SK-N-SH (cell line): ENCODE measurements around the gene AUTS2. TPM values are rescaled to one million over a fixed set of nuclear protein-coding genes. Genes with fewer than 3 reads are reported as not detected.

ENCODE experiments used
- CTCF ChIA-PET: fragments of 300-600, 350-600 bp; formaldehyde crosslinking; extraction: SDS; loops from one replicate; lab custom pipeline; 2021; lab: Yijun Ruan, JAX
- POLR2A ChIA-PET: fragments of 350-600 bp; sonication (Branson Sonifier 250); formaldehyde crosslinking; extraction: SDS; loops from one replicate; lab custom pipeline; 2020; ENCODE audit warnings: antibody characterized with exemption, inconsistent platforms; lab: Yijun Ruan, JAX
- DNase-seq: peaks from one replicate; pipeline ENCODE4 v3.0.0; 2012
- H2AFZ ChIP-seq: fragments of 200-600 bp; sonication (generic); 2 replicates; pipeline ENCODE4 v1.8.1; 2016; ENCODE audit warnings: antibody characterized with exemption, mild to moderate bottlenecking, low read depth
- H3F3A ChIP-seq: fragments of 200-600 bp; sonication (generic); replicated peaks from 2 replicates; pipeline ENCODE3; 2016; ENCODE audit warnings: antibody characterized with exemption, mild to moderate bottlenecking; ENCODE audit not compliant: insufficient read depth
- H3K27ac ChIP-seq, 2 experiments: fragments of 200-500 bp in 1 of 2; fragments of 200-600 bp in 1 of 2; sonication (Bioruptor generic) in 1 of 2; sonication (generic), shearing (Covaris generic) in 1 of 2; 2 replicates each; pipeline versions ENCODE4 v1.5.1 to v1.6.1; 2014 to 2016; ENCODE audit warnings: low read depth in 2 of 2, inconsistent platforms in 1 of 2, low read length in 1 of 2, mild to moderate bottlenecking in 1 of 2, mixed read lengths in 1 of 2
- H3K27me3 ChIP-seq: fragments of 200-600 bp; sonication (generic), shearing (Covaris generic); 2 replicates; pipeline ENCODE4 v1.6.1; 2016; ENCODE audit warnings: mixed run types; ENCODE audit not compliant: insufficient read depth
- H3K36me3 ChIP-seq, 2 experiments: fragments of 200-500 bp in 1 of 2; fragments of 200-600 bp in 1 of 2; sonication (Bioruptor generic) in 1 of 2; sonication (generic) in 1 of 2; replicated peaks in 1 of 2; 2 replicates each; pipeline versions ENCODE3 to v1.5.1; 2014 to 2016; ENCODE audit warnings: low read length in 1 of 2, mild to moderate bottlenecking in 1 of 2; ENCODE audit not compliant: insufficient read depth in 2 of 2, control insufficient read depth in 1 of 2
- H3K4me1 ChIP-seq, 2 experiments: fragments of 200-500 bp in 1 of 2; fragments of 200-600 bp in 1 of 2; sonication (Bioruptor generic) in 1 of 2; sonication (generic), shearing (Covaris generic) in 1 of 2; 2 replicates each; pipeline versions ENCODE4 v1.5.1 to v1.6.1; 2014 to 2016; ENCODE audit warnings: low read depth in 1 of 2, low read length in 1 of 2, mixed run types in 1 of 2; ENCODE audit not compliant: insufficient read depth in 2 of 2, control insufficient read depth in 1 of 2
- H3K4me2 ChIP-seq: fragments of 200-600 bp; sonication (generic), shearing (Covaris generic); 2 replicates; pipeline ENCODE4 v1.6.1; 2017; ENCODE audit warnings: mixed run types
- H3K4me3 ChIP-seq, 2 experiments: fragments of 200-500 bp in 1 of 2; fragments of 200-600 bp in 1 of 2; sonication (Bioruptor generic) in 1 of 2; sonication (generic), shearing (Covaris generic) in 1 of 2; 2 replicates each; pipeline versions ENCODE4 v1.5.1 to v1.8.1; 2014 to 2016; ENCODE audit warnings: low read depth in 2 of 2, inconsistent platforms in 1 of 2, low read length in 1 of 2, mild to moderate bottlenecking in 1 of 2, mixed read lengths in 1 of 2, moderate library complexity in 1 of 2
- H3K79me2 ChIP-seq: fragments of 200-600 bp; sonication (generic); 2 replicates; pipeline ENCODE4 v1.8.1; 2017; ENCODE audit warnings: mild to moderate bottlenecking; ENCODE audit not compliant: insufficient read depth
- H3K9ac ChIP-seq: fragments of 200-600 bp; sonication (generic); 2 replicates; pipeline ENCODE4 v1.6.1; 2017; ENCODE audit warnings: mixed run types
- H3K9me2 ChIP-seq: fragments of 200-600 bp; sonication (generic); 2 replicates; pipeline ENCODE4 v1.6.1; 2017; ENCODE audit warnings: mixed run types
- H3K9me3 ChIP-seq: fragments of 200-600 bp; sonication (generic); 2 replicates; pipeline ENCODE4 v1.6.1; 2017; ENCODE audit warnings: mixed run types, mild to moderate bottlenecking, moderate library complexity
- H4K20me1 ChIP-seq: fragments of 200-600 bp; sonication (generic); 2 replicates; pipeline ENCODE4 v1.6.1; 2017; ENCODE audit warnings: mild to moderate bottlenecking, mixed run types; ENCODE audit not compliant: insufficient read depth
- CTCF ChIP-seq: fragments of 200-600 bp; sonication (generic); IDR thresholded peaks from 2 replicates; pipeline ENCODE4 v1.6.1; 2017; ENCODE audit warnings: antibody characterized with exemption, mild to moderate bottlenecking, moderate library complexity
- ELF1 ChIP-seq: IDR thresholded peaks from 2 replicates; pipeline ENCODE4 v1.4.0; 2012
- EP300 ChIP-seq, 2 experiments: IDR thresholded peaks; 2 replicates each; pipeline versions ENCODE4 v1.4.0 to v1.6.1; 2012; ENCODE audit warnings: borderline replicate concordance in 1 of 2, low read depth in 1 of 2, low read length in 1 of 2
- FOSL2 ChIP-seq: IDR thresholded peaks from 2 replicates; pipeline ENCODE4 v1.4.0; 2012; ENCODE audit warnings: low read depth, mild to moderate bottlenecking, moderate library complexity, borderline replicate concordance
- GABPA ChIP-seq: IDR thresholded peaks from 2 replicates; pipeline ENCODE4 v1.4.0; 2012; ENCODE audit warnings: low read depth, mild to moderate bottlenecking
- GATA2 ChIP-seq: sonication (generic); formaldehyde crosslinking; IDR thresholded peaks from 2 replicates; pipeline ENCODE4 v1.5.0; 2020; ENCODE audit warnings: mild to moderate bottlenecking, missing genetic modification reagents
- MXI1 ChIP-seq: IDR thresholded peaks from 2 replicates; pipeline ENCODE4 v1.6.1; 2012; ENCODE audit warnings: mild to moderate bottlenecking, low read depth, low read length, improper control_type of control experiment
- NRF1 ChIP-seq: IDR thresholded peaks from 2 replicates; pipeline ENCODE4 v1.6.1; 2012; ENCODE audit warnings: low read depth, mild to moderate bottlenecking, low read length
- POLR2AphosphoS5 ChIP-seq: IDR thresholded peaks from 2 replicates; pipeline ENCODE4 v1.6.1; 2012; ENCODE audit warnings: low read depth, low read length
- RAD21 ChIP-seq: IDR thresholded peaks from 2 replicates; pipeline ENCODE4 v1.6.1; 2012; ENCODE audit warnings: mild to moderate bottlenecking, low read length
- REST ChIP-seq: IDR thresholded peaks from 2 replicates; pipeline ENCODE4 v1.6.1; 2012; ENCODE audit warnings: mild to moderate bottlenecking, low read depth, low read length, moderate library complexity
- RFX5 ChIP-seq: IDR thresholded peaks from 2 replicates; pipeline ENCODE4 v1.6.1; 2012; ENCODE audit warnings: mild to moderate bottlenecking, improper control_type of control experiment, low read length
- SIN3A ChIP-seq: IDR thresholded peaks from 2 replicates; pipeline ENCODE4 v1.6.1; 2012; ENCODE audit warnings: low read depth, mild to moderate bottlenecking, low read length, moderate library complexity, borderline replicate concordance
- SMC3 ChIP-seq: IDR thresholded peaks from 2 replicates; pipeline ENCODE4 v1.6.1; 2012; ENCODE audit warnings: low read depth, low read length, improper control_type of control experiment
- TCF12 ChIP-seq: IDR thresholded peaks from 2 replicates; pipeline ENCODE4 v1.4.0; 2012
- USF1 ChIP-seq: IDR thresholded peaks from 2 replicates; pipeline ENCODE4 v1.4.0; 2012; ENCODE audit warnings: low read depth, borderline replicate concordance
- YY1 ChIP-seq: IDR thresholded peaks from 2 replicates; pipeline ENCODE4 v1.4.0; 2012; ENCODE audit warnings: low read depth, mild to moderate bottlenecking
- WGBS: methylation state at CpG from one replicate; pipeline ENCODE4 v1.1.6; 2017; ENCODE audit warnings: low lambda C conversion rate; 5-methylcytosine and 5-hydroxymethylcytosine counted together
- polyA plus RNA-seq, 3 experiments: library from polyadenylated mRNA; depleted of rRNA; stranded (reverse); fragments of >200 nt; gene quantifications; 2 replicates each; pipeline ENCODE4 v1.2.3, GENCODE V29; 2012

The AUTS2 gene
- polyA plus RNA-seq, 1 of the 3 experiments (the other 2 are of a cell fraction): 15.6 TPM

- Histone ChIP-seq H3K27ac (peak overlapping the region in 1 of 2 experiments; percentile 69; a peak in 1 of 4 replicates), H3K4me3 (no peak overlapping the region), H2AFZ (no peak overlapping the region), H4K20me1 (peaks cover 92% of the 10 kb centered on the region), H3K4me2 (no peak overlapping the region), H3K9me2 (no peaks in the 10 kb centered on the region), H3K4me1 (peaks cover 18 to 46% of the 10 kb centered on the region in 2 experiments; a peak in 3 of 4 replicates), H3K36me3 (peaks cover 34 to 52% of the 10 kb centered on the region in 2 experiments), H3K79me2 (peaks cover 99% of the 10 kb centered on the region), H3K9me3 (no peaks in the 10 kb centered on the region)
- ChIA-PET CTCF (interaction anchor here (0.6 to 5.2 kb wide), 4 partner anchors 7 to 542 kb away, joined by 3 to 40 read pairs (median 7); no protein-coding TSS in a partner anchor), POLR2A (no interaction called here)
- 87% methylated on average over 4 of the region's 4 CpGs for WGBS
- DNase-seq: no peak
- TF ChIP-seq MXI1 (no peak), CTCF (no peak), EP300 (IDR thresholded peaks at IDR 0.05; ENCODE audit: borderline replicate concordance in 1 of 2, low read depth in 1 of 2, low read length in 1 of 2) (no peak), POLR2AphosphoS5 (no peak), SIN3A (no peak), GABPA (no peak), RAD21 (no peak), FOSL2 (no peak), NRF1 (no peak), ELF1 (no peak), USF1 (no peak), RFX5 (no peak), YY1 (no peak), REST (no peak), TCF12 (no peak), GATA2 (CRISPR knock-in tag) (no peak), SMC3 (no peak)
- TF ChIP-seq, all 33 proteins: peak for 0
- Histone ChIP-seq H3K9ac (no peak overlapping the region), H3F3A (peaks cover 13% of the 10 kb centered on the region), H3K27me3 (no peaks in the 10 kb centered on the region)
These were observed 1105.5 kb downstream of the AUTS2 start for GRCh38 chr7:70703785-70704184.
